Spleen (tissue), 11 donors: ENCODE data around the gene CTF1. TPM values are rescaled to one million over a fixed set of nuclear protein-coding genes. Genes with fewer than 3 reads are reported as not detected.

Experiments used
- DNase-seq: peaks from one replicate; pipeline ENCODE4 v3.0.0-alpha.2; 2020
- H3K27ac ChIP-seq, 8 donors: fragments of 200-600 bp; sonication (generic) in 7 of 8; 1 replicate in 4 of 8; 2 replicates in 4 of 8; pipeline versions ENCODE4 v1.5.0 to v1.8.0; 2016 to 2021; ENCODE audit warnings: inconsistent platforms in 4 of 8, mild to moderate bottlenecking in 4 of 8, moderate library complexity in 1 of 8
- H3K27me3 ChIP-seq, 7 donors: fragments of 200-600 bp; sonication (generic) in 6 of 7; replicated peaks in 1 of 7; 1 replicate in 4 of 7; 2 replicates in 3 of 7; pipeline versions ENCODE4 v1.5.0 to v1.8.0; 2016 to 2021; ENCODE audit warnings: inconsistent platforms in 3 of 7, mild to moderate bottlenecking in 1 of 7
- H3K36me3 ChIP-seq, 6 donors: fragments of 200-600 bp; sonication (generic) in 5 of 6; 1 replicate in 4 of 6; 2 replicates in 2 of 6; pipeline versions ENCODE4 v1.5.0 to v1.8.0; 2016 to 2021; ENCODE audit warnings: inconsistent platforms in 2 of 6
- H3K4me1 ChIP-seq, 6 donors: fragments of 200-600 bp; sonication (generic) in 5 of 6; 1 replicate in 3 of 6; 2 replicates in 3 of 6; pipeline versions ENCODE4 v1.5.0 to v1.8.0; 2016 to 2021; ENCODE audit warnings: inconsistent platforms in 3 of 6
- H3K4me3 ChIP-seq, 8 donors: fragments of 200-600 bp; sonication (generic) in 7 of 8; 1 replicate in 4 of 8; 2 replicates in 4 of 8; pipeline versions ENCODE4 v1.5.0 to v1.8.0; 2016 to 2021; ENCODE audit warnings: inconsistent platforms in 4 of 8, mild to moderate bottlenecking in 4 of 8, moderate library complexity in 2 of 8
- H3K9me3 ChIP-seq, 8 donors: fragments of 200-600 bp; sonication (generic) in 7 of 8; 1 replicate in 4 of 8; 2 replicates in 4 of 8; pipeline versions ENCODE4 v1.5.0 to v1.8.0; 2016 to 2021; ENCODE audit warnings: inconsistent platforms in 4 of 8
- POLR2A ChIP-seq, 3 donors: fragments of 450-650 bp; IDR thresholded peaks; one replicate each; pipeline ENCODE4 v1.5.1; 2017; ENCODE audit warnings: antibody characterized with exemption in 3 of 3, mild to moderate bottlenecking in 1 of 3
- POLR2AphosphoS5 ChIP-seq, 3 donors: sonication (generic); formaldehyde crosslinking; IDR thresholded peaks; one replicate each; pipeline ENCODE4 v1.5.1; 2017; ENCODE audit warnings: antibody characterized with exemption in 3 of 3
- WGBS, 5 donors: extraction: QIAGEN DNeasy Blood & Tissue Kit in 3 of 5; methylation state at CpG; one replicate each; pipeline versions ENCODE4 v1.1.5 to v1.1.7; 2013 to 2018; 5-methylcytosine and 5-hydroxymethylcytosine counted together
- intact Hi-C: fragments of 100-400 bp; cut with DNase I; formaldehyde crosslinking; loops from one replicate; pipeline ENCODE4 v1.15.0; 2023; ENCODE audit warnings: low total_unique reads
- polyA plus RNA-seq, 3 donors: library from polyadenylated mRNA; stranded (reverse); fragments of 200-250 nt; gene quantifications; one replicate each; pipeline ENCODE4 v1.2.1, GENCODE V29; 2013
- total RNA-seq, 7 donors: library from RNA; depleted of rRNA in 3 of 7; stranded (reverse); fragments of >200 nt in 3 of 7; fragmentation: NEBNext Ultra II Directional in 4 of 7; extraction: Animal tissue kit (Norgen Biotek cat#: 25700) in 4 of 7; gene quantifications; one replicate each; pipeline versions ENCODE4 v1.1.0 to v1.2.1, GENCODE V29; 2016 to 2021
- TF ChIP-seq, protein P1 (sequence below), 11 experiments: fragments of 200-600 bp in 7 of 11; fragments of 450-650 bp in 4 of 11; sonication (generic) in 4 of 11; IDR thresholded peaks in 8 of 11; conservative IDR thresholded peaks in 3 of 11; 1 replicate in 7 of 11; 2 replicates in 4 of 11; pipeline versions ENCODE4 v1.4.0 to v1.8.0; 2016 to 2021; ENCODE audit warnings: antibody characterized with exemption in 11 of 11, inconsistent platforms in 4 of 11, mild to moderate bottlenecking in 1 of 11
- donor health status: healthy with polysubstance abuse.
- donor health status: DM: no; HTN: no; CAD: no; lungs with moderate emphysema.
- donor health status: DM: no; HTN: no; CAD: no.
- donor health status: Bipolar disorder and iron deficiency.
- donor health status: healthy.
- donor health status: DM: no; HTN: no; CAD: no.
- donor health status: DM: yes; HTN: yes; CAD: no.

Gene CTF1
- total and polyA plus RNA-seq, 10 donors, result 0.61 to 3.3 (median 1.3) TPM; not detected in 1

GRCh38 chr16:30896889-30897733 lies 697 bp downstream of the CTF1 start:
- peak in 1 of 3 donors; percentile 9 for TF ChIP-seq POLR2A (IDR thresholded peaks at IDR 0.05)
- TF ChIP-seq POLR2AphosphoS5 (IDR thresholded peaks at IDR 0.05), result peak; percentile 54 to 83 (median 61)
- TF ChIP-seq, protein P1, sequence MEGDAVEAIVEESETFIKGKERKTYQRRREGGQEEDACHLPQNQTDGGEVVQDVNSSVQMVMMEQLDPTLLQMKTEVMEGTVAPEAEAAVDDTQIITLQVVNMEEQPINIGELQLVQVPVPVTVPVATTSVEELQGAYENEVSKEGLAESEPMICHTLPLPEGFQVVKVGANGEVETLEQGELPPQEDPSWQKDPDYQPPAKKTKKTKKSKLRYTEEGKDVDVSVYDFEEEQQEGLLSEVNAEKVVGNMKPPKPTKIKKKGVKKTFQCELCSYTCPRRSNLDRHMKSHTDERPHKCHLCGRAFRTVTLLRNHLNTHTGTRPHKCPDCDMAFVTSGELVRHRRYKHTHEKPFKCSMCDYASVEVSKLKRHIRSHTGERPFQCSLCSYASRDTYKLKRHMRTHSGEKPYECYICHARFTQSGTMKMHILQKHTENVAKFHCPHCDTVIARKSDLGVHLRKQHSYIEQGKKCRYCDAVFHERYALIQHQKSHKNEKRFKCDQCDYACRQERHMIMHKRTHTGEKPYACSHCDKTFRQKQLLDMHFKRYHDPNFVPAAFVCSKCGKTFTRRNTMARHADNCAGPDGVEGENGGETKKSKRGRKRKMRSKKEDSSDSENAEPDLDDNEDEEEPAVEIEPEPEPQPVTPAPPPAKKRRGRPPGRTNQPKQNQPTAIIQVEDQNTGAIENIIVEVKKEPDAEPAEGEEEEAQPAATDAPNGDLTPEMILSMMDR (IDR thresholded peaks at IDR 0.05 in 8 of 11, conservative IDR thresholded peaks at IDR 0.05 in 3 of 11), result peak in 2 of 11 experiments; percentile 12 to 20
- intact Hi-C loops, result no loop called here
- H3K4me1 ChIP-seq, result peaks cover 26 to 69% (median 58%) of the 10 kb centered on the region in 6 donors
- H3K9me3 ChIP-seq, result no peaks in the 10 kb centered on the region
- peak overlapping the region; percentile 13 to 71 (median 38) for H3K4me3 ChIP-seq
- H3K36me3 ChIP-seq, result peaks cover 0 to 6% (median 0%) of the 10 kb centered on the region in 6 donors
- H3K27ac ChIP-seq, result peak overlapping the region; percentile 75 to 95 (median 90)
- no peaks in the 10 kb centered on the region for H3K27me3 ChIP-seq
- DNase-seq, result peak; percentile 95
- 13 to 16% (median 15%) methylated on average over 28 to 31 of the region's 31 CpGs for WGBS, 5 donors

GRCh38 chr16:30899794-30900193 lies 3.4 kb downstream of the CTF1 start:
- WGBS, 5 donors, result 69 to 89% (median 78%) methylated on average over 2 of the region's 2 CpGs
- no peak for DNase-seq
- intact Hi-C loops, result no loop called here
- Histone ChIP-seq H3K9me3 (peaks cover 0 to 3% (median 0%) of the 10 kb centered on the region in 8 donors), H3K27me3 (no peaks in the 10 kb centered on the region), H3K4me1 (peaks cover 37 to 71% (median 62%) of the 10 kb centered on the region in 6 donors), H3K4me3 (no peak overlapping the region), H3K27ac (no peak overlapping the region), H3K36me3 (no peaks in the 10 kb centered on the region)
- TF ChIP-seq POLR2AphosphoS5 (IDR thresholded peaks at IDR 0.05) (no peak), POLR2A (IDR thresholded peaks at IDR 0.05) (no peak)

- intact Hi-C loops, result no loop called here
- no peaks in the 10 kb centered on the region for H3K36me3 ChIP-seq
- peaks cover 38 to 67% (median 61%) of the 10 kb centered on the region in 6 donors for H3K4me1 ChIP-seq
- H3K27ac ChIP-seq, result no peak overlapping the region
- no peak overlapping the region for H3K4me3 ChIP-seq
- peaks cover 0 to 3% (median 0%) of the 10 kb centered on the region in 8 donors for H3K9me3 ChIP-seq
- TF ChIP-seq POLR2AphosphoS5 (IDR thresholded peaks at IDR 0.05), result no peak
- TF ChIP-seq, protein P1 (IDR thresholded peaks at IDR 0.05 in 8 of 11, conservative IDR thresholded peaks at IDR 0.05 in 3 of 11), result no peak
- no peak for TF ChIP-seq POLR2A (IDR thresholded peaks at IDR 0.05)
- H3K27me3 ChIP-seq, result no peaks in the 10 kb centered on the region
- DNase-seq, result no peak
- WGBS, 5 donors, result 92 to 98% (median 96%) methylated on average over 5 of the region's 5 CpGs
Measured at GRCh38 chr16:30900588-30900987, 4.2 kb downstream of the CTF1 start.

DNA sequence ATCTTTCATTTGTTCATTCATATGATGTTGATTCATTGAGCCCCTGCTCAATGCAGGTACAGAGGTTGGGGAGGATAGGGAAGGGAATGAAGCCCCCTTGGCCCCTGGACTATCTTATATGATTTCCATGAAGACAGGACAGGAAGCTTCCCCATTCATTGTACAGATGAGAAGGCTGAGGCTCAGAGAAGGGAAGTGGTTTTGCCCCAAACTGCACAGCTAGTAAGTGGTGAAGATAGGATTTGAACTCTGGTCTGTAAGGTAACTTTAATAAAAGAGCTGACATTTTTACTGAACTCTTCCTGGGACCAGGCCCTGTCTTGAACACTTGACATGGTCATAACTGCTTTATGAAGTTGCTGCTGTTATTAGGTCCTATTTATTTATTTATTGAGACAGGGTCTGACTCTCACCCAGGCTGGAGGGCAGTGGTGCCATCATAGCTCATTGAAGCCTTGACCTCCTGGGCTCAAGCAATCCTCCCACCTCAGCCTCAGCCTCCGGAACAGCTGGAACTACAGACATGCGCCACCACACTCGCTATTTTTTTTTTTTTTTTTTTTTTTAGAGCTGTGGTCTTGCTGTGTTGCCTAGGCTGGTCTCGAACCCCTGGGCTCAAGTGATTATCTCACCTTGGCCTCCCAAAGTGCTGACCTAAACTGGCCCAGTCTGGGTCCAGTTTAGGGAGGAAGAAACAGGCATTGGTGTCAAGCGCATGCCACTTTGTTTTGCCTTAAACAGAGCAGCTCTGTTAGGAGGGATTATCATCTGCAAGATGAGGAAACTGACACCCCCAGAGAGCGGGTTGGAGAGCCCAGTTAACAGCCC lies 5.0 kb downstream of the CTF1 start:
- TF ChIP-seq, protein P1 (IDR thresholded peaks at IDR 0.05 in 8 of 11, conservative IDR thresholded peaks at IDR 0.05 in 3 of 11), result no peak
- TF ChIP-seq POLR2AphosphoS5 (IDR thresholded peaks at IDR 0.05) (no peak), POLR2A (IDR thresholded peaks at IDR 0.05) (no peak)
- no peaks in the 10 kb centered on the region for H3K36me3 ChIP-seq
- WGBS, 5 donors, result 15 to 22% (median 16%) methylated on average over 5 to 6 of the region's 6 CpGs
- peak overlapping the region; percentile 30 to 79 (median 48) for H3K4me3 ChIP-seq
- peaks cover 0 to 3% (median 0%) of the 10 kb centered on the region in 8 donors for H3K9me3 ChIP-seq
- H3K4me1 ChIP-seq, result peaks cover 31 to 63% (median 53%) of the 10 kb centered on the region in 6 donors
- peak overlapping the region; percentile 68 to 97 (median 94) for H3K27ac ChIP-seq
- DNase-seq, result no peak
- intact Hi-C loops, result no loop called here
- no peaks in the 10 kb centered on the region for H3K27me3 ChIP-seq
